ENCODE results near the gene DNMBP.
"Not testable (repeated sequence)": the region's sequence is repeated elsewhere in the genome, so short reads cannot be mapped to it uniquely, and the experiment has no call there.

DNMBP gene

DNA sequence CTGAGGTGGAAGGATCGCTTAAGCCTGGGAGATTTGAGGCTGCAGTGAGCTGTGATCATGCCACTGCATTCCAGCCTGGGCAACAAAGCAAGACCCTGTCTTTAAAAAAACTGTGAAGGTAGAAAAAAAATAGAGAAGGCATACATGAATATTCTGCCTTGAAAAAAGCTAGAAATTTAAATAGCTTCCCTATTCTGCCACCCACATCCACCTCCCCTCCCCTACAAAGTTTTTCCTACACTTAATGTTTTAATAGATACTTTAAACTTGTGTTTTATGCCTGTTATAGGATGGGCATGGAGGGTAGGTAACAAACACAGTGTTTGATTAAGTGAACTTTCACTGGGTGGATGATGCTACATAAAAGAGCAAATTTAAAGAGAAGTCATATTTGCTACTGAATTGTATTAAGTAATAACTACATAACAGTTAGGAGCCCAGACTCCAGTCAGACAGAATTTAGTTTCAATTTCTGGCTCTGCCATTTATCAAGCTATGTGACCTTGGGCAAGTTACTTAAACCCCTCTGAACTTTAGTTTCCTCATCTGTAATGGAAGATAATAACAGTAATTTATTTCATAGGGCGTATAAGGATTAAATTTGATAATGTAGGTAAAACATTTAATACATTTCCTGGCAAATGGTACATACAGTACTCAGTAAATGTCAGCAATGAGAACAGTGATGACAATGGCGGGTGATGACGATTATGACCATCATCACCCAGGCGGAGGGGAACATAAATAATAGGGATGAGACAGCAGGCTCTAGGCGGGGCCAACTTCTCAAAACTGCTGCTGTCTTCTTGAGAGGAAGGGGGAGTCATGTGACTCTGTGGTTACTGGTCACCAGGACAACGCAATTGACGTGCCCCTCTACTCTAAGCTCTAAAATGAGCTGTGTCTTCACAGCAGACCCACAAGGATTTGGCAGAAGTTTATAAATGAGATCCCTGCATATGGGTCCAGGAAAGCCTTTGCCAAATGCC lies 15.8 kb downstream of the DNMBP start:
- DNase-seq (peak; percentile 69), ATAC-seq (replicated peaks) (peak; percentile 99)
- Mint-ChIP-seq H3K4me3 (peak overlapping the region; percentile 67 to 73), H3K4me1 (peaks cover 20 to 61% of the 10 kb centered on the region in 2 donors), H3K9me3 (no peaks in the 10 kb centered on the region), H3K27ac (peak overlapping the region; percentile 87), H3K36me3 (peaks cover 10 to 14% of the 10 kb centered on the region in 2 donors), H3K27me3 (no peaks in the 10 kb centered on the region)

DNA sequence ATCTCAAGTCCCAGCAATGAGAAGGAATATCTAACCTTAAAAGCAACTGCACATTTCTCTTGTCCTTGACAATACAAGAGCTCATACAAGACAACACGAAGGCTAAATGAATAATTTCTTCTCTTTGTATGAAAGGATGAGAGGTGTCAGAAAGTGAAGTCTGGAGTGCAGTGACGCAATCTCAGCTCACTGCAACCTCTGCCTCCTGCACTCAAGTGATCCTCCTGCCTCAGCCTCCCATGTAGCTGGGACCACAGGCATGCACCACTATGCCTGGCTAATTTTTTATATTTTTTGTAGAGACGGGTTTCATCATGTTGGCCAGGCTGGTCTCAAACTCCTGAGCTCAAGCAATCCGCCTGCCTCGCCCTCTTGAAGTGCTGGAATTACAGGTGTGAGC lies 24.1 kb downstream of the DNMBP start:
- H3K4me1 Mint-ChIP-seq = peaks cover 22 to 59% of the 10 kb centered on the region in 2 donors
- not testable (repeated sequence) for H3K27me3 Mint-ChIP-seq; ATAC-seq (replicated peaks); DNase-seq; H3K4me3 Mint-ChIP-seq; H3K9me3 Mint-ChIP-seq; H3K27ac Mint-ChIP-seq
- H3K36me3 Mint-ChIP-seq = peaks cover 4 to 11% of the 10 kb centered on the region in 2 donors

DNA sequence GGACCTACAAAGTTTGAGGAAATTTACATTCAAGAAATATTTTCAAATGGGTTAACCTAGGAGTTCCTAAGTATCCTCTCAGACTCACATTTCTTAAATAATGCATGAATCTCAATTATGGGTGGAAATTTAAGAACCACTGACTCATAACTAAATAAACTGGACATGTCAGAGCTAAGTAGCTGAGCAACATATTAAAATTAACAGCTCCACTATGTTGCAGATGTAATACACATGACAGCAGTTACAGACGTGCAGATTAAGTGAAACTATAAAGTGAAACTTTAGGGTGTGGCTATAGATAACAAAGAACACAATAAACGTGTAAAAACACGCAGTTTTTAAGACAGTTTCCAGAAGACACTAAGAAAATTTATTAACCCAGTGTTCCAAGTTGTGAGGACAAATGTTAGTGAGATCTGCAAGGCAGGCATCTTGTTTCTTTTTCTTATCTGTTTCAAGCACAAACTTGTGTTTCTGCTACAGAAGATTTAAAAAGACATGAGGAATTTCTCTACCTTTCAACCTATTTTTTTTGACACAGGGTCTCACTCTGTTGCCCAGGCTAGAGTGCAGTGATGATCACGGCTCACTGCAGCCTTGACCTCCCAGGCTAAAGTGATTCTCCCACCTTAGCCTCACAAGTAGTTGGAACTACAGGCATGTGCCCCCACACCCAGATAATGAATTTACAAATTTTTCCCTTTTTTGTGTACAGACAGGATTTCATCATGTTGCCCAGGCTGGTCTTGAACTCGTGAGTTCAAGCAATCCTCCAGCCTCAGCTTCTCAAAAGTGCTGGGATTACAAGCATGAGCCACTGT lies 25.3 kb downstream of the DNMBP start:
- peak; percentile 61 to 73 for ATAC-seq (replicated peaks)
- peak overlapping the region; percentile 67 for H3K27ac Mint-ChIP-seq
- no peaks in the 10 kb centered on the region for H3K9me3 Mint-ChIP-seq
- H3K36me3 Mint-ChIP-seq = peaks cover 2 to 12% of the 10 kb centered on the region in 2 donors
- peak overlapping the region; percentile 25 to 38 for H3K4me3 Mint-ChIP-seq
- no peak for DNase-seq
- H3K27me3 Mint-ChIP-seq = no peaks in the 10 kb centered on the region
- H3K4me1 Mint-ChIP-seq = peaks cover 28 to 66% of the 10 kb centered on the region in 2 donors

DNA sequence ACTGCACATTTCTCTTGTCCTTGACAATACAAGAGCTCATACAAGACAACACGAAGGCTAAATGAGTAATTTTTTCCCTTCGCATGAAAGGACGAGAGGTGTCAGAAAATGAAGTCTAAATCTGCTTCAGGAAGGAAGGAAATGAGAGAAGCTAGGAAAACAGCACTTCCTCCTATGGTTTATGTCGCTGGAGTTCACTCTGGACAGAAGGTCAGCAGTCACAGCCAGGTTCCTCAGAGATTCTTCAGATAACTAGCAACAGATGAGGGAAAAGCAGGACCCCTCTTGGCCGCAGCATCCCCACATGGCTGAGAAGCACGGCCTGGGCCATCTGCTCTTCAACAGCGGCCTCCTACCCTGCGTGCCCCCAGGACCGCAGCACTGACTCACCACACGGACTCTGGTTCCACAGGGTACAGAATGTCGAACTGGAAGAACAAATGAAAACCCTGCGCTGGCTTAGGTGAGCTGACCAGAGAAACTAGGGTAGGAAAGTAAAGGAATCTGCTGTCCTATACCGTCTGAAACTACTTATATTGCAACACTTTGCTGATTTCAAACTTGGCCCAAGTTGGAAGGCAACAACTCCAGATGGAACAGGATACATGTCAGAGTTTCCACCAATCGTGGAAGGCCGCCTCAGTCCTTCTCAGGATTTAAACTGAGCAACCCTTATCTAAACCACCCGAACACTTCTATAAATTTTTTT lies 26.3 kb downstream of the DNMBP start:
- no peaks in the 10 kb centered on the region for H3K9me3 Mint-ChIP-seq
- H3K4me3 Mint-ChIP-seq = peak overlapping the region; percentile 59 to 75
- no peaks in the 10 kb centered on the region for H3K27me3 Mint-ChIP-seq
- no peak for DNase-seq
- H3K27ac Mint-ChIP-seq = peak overlapping the region; percentile 92
- peak; percentile 64 to 66 for ATAC-seq (replicated peaks)
- H3K36me3 Mint-ChIP-seq = peaks cover 0 to 12% of the 10 kb centered on the region in 2 donors
- H3K4me1 Mint-ChIP-seq = peaks cover 29 to 72% of the 10 kb centered on the region in 2 donors

DNA sequence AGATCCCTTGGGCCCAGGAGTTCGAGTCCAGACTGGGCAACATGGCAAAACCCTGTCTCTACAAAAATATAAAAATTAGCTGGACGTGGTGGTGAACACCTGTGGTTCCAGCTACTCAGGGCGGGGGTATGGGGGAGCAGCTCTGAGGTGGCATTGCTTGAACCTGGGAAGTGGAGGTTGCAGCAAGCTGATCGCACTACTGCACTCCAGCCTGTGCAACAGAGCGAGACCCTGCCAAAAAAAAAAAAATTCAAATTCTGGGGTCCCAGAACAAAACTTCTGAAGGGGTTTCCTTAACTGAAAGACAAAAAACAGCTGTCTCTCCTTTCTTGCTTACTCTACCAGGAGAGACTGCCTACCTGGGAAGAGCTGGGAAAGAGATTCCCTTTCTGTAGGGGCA lies 27.0 kb downstream of the DNMBP start:
- DNase-seq (no peak), ATAC-seq (replicated peaks) (peak in 1 of 2 donors; percentile 62)
- no peaks in the 10 kb centered on the region for H3K27me3 Mint-ChIP-seq
- peaks cover 0 to 12% of the 10 kb centered on the region in 2 donors for H3K36me3 Mint-ChIP-seq
- H3K4me1 Mint-ChIP-seq = peaks cover 29 to 70% of the 10 kb centered on the region in 2 donors
- H3K4me3 Mint-ChIP-seq = peak overlapping the region; percentile 59 to 75
- H3K27ac Mint-ChIP-seq = no peak overlapping the region
- H3K9me3 Mint-ChIP-seq = no peaks in the 10 kb centered on the region

DNA sequence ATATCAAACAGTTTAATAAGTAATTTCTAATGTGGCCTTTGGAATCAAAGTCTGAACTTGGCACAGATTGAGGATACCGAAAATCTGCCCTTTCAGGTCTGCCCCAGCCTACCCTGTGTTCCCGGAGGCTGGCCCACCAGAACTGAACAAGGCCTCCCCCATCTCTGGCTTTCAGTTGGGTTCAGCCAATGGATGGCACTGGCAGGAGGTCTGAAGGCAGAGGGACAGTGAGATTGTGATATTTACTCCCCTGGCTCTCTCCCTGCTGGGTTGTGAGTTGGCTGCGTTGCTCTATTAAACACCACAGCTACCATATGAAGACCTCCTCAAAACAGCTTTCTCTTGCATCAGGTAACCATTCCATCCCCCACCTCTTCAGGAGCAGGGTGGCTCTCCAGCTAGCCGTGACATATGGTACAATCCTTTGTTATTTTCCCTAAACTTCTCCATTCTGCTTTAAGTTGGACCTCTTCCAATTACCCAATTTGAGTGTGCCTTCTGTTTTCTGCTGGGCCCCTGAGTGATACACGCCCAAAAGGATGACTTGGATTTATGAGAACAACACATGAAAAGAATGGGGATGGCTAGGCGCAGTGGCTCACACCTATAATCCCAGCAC lies 28.1 kb downstream of the DNMBP start:
- H3K4me1 Mint-ChIP-seq = peaks cover 26 to 67% of the 10 kb centered on the region in 2 donors
- no peak for DNase-seq
- no peaks in the 10 kb centered on the region for H3K9me3 Mint-ChIP-seq
- no peaks in the 10 kb centered on the region for H3K27me3 Mint-ChIP-seq
- peak overlapping the region; percentile 3 for H3K27ac Mint-ChIP-seq
- ATAC-seq (replicated peaks) = no peak
- no peak overlapping the region for H3K4me3 Mint-ChIP-seq
- H3K36me3 Mint-ChIP-seq = peaks cover 0 to 12% of the 10 kb centered on the region in 2 donors

DNA sequence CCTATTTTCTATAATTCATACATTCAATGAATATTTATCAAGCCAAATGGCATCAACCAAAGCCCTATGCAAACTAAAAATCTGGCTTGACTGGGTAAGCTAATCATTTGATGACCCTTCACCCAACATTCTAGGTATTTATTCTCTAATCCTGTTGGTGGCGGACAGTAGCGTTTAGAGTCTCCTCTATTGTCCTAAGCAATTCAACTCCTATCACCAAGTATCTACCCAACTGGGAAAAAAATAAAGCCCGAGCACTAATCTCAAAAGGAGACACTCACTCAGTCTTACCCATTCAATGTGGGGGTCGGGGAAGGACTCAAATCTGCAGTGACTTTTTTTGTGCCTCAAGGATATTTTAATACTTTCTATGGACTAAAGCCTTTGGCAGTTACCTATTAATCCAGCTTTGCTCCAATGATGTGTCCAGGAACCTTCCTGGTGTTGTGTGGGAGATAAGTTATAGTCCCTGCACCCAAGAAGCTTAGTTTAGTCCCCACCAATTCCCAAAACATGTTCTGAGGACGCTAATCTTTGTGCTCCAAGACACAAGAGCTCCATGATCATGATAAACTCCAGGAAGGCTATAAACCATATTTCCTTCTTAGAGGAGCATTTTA lies 30.6 kb downstream of the DNMBP start:
- no peaks in the 10 kb centered on the region for H3K27me3 Mint-ChIP-seq
- no peak for DNase-seq
- peaks cover 32 to 81% of the 10 kb centered on the region in 2 donors for H3K4me1 Mint-ChIP-seq
- ATAC-seq (replicated peaks) = no peak
- peaks cover 0 to 12% of the 10 kb centered on the region in 2 donors for H3K36me3 Mint-ChIP-seq
- peak overlapping the region; percentile 51 for H3K27ac Mint-ChIP-seq
- no peaks in the 10 kb centered on the region for H3K9me3 Mint-ChIP-seq
- H3K4me3 Mint-ChIP-seq = no peak overlapping the region

DNA sequence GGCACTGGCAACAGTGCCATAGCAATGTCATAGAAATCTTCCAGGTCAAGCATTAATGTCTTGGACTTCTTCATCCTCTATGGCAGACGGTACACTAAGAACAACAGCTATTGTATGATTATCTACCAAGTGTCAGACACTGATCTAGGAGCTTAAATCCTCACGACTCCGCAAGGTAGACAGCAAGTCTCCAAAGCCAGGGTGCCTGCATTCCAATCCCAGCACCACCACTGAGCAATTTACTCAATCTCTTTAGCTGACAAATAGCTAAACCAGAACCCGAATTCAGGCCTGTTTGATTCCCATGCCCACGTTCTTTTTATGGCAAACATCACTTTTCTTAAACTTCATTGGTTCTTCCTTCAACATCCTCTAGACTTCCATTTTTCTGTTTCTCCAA lies 31.8 kb downstream of the DNMBP start:
- Mint-ChIP-seq H3K27ac (no peak overlapping the region), H3K36me3 (peaks cover 0 to 12% of the 10 kb centered on the region in 2 donors), H3K9me3 (no peaks in the 10 kb centered on the region), H3K4me1 (peaks cover 30 to 75% of the 10 kb centered on the region in 2 donors), H3K27me3 (no peaks in the 10 kb centered on the region), H3K4me3 (no peak overlapping the region)
- ATAC-seq (replicated peaks) = no peak
- no peak for DNase-seq

DNA sequence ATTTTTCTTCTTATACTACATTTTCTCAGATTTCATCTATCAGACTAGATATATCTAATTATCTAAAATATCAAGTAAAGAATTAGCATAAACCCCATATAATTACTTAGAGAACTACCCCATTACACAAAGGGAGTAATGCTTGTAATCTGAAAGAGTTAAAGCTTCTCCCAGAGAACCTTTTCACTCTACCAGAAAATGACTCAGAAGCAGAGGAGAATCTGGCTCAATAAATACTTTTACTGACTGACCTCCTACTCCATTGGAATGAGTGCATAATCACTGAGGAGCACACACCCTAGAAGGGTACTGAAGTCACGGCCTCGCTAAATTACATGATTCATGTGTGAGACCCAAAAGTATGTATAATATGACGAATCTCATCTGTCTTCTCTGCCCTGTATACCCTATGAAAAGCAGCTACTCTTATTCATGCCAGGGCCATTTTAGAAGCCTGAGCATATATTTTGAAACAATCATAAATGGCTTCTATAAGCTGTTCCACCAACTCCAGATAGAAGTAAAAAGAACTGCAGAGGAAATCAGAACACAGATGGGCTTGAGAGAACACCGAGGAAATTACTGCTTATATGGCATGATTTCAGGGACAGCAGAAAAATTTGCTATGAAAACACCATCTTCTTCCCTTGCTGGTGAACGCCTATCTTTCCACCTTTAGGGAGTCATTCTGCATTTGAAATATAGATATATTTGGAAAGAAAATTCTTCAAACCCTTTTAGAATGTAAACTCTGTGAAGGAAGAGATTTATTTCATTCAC lies 32.7 kb downstream of the DNMBP start:
- no peaks in the 10 kb centered on the region for H3K9me3 Mint-ChIP-seq
- no peaks in the 10 kb centered on the region for H3K27me3 Mint-ChIP-seq
- no peak overlapping the region for H3K27ac Mint-ChIP-seq
- H3K4me1 Mint-ChIP-seq = peaks cover 29 to 71% of the 10 kb centered on the region in 2 donors
- no peak for ATAC-seq (replicated peaks)
- no peak for DNase-seq
- no peak overlapping the region for H3K4me3 Mint-ChIP-seq
- peaks cover 0 to 12% of the 10 kb centered on the region in 2 donors for H3K36me3 Mint-ChIP-seq

DNA sequence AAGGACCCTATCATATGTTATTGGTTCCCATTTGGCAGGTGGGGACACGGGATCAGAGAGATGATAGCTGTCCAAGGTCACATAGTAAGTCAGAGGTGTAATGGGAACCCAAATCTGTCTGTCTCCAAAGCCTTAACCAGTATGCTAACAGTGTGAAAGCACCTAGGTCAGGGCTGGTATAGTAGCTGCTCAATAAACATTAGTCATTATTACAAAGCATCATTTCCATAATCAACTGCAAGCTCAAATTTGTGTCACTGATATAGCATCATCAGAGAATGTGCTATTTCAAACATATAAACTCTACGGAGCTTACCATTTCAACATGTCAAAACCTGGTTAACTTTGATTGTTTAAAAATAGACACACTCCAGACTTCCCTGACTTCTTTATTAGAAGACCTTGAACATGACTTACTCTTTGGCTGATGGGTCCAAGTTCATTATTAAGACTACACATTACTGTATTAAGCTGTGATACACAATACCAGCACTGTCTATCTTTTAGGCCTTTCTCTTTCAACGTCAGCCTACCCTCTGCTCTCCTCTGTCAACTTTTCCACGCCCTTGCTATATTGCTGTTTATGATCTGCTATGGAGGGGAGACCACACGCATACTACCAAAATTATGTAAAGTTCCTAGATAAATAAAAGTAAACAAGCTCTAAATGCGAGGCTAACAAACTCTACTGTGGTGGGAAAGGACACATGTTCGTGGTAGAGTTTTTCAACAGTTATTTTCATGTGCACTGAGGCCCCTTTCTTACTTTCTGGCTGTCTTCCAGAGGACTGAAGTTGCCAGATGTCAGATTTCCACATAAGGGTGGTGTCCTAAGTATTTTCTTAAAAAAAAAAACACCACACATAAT lies 33.6 kb downstream of the DNMBP start:
- ATAC-seq (replicated peaks) (peak; percentile 49 to 54), DNase-seq (no peak)
- Mint-ChIP-seq H3K4me1 (peaks cover 27 to 69% of the 10 kb centered on the region in 2 donors), H3K4me3 (peak overlapping the region; percentile 41 to 60), H3K27ac (peak overlapping the region; percentile 68), H3K27me3 (no peaks in the 10 kb centered on the region), H3K36me3 (peaks cover 3 to 14% of the 10 kb centered on the region in 2 donors), H3K9me3 (no peaks in the 10 kb centered on the region)

DNA sequence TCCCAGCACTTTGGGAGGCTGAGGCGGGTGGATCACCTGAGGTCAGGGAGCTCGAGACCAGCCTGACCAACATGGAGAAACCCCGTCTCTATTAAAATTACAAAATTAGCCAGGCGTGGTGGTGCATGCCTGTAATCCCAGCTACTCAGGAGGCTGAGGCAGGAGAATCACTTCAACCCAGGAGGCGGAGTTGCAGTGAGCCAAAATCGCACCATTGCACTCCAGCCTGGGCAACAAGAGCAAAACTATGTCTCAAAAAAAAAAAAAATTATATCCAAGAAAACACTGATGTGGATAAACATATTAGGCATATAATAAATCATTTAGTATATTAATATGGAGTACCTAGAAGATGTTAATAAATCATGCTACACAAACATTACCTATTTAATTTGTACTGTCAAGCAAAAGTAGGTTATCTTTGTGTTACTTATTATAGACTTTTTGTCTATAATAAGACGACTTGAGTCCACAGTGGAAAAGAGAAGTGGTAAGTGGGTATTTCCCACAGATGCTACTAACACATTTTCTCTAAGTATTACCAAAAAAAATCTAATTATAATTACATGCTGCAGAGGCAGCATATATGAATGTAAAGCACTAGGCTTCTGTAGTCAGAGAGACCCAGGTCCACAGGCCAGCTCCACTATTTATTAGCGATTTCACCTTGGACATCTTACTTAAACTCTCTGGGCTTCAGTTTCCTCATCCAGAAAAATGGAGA lies 34.5 kb downstream of the DNMBP start:
- DNase-seq (no peak), ATAC-seq (replicated peaks) (peak; percentile 89)
- Mint-ChIP-seq H3K27ac (peak overlapping the region; percentile 90), H3K4me1 (peaks cover 26 to 62% of the 10 kb centered on the region in 2 donors), H3K9me3 (no peaks in the 10 kb centered on the region), H3K27me3 (no peaks in the 10 kb centered on the region), H3K36me3 (peaks cover 7 to 16% of the 10 kb centered on the region in 2 donors), H3K4me3 (peak overlapping the region; percentile 36 to 52)

All from stimulated activated naive B cell treated with anti-CD40 and anti-IgM and Interleukin-4, amounts not matched to agents 10 μg/mL and 1 μg/mL and 100 μg/mL, for 72 hours (primary cell).